ENCODE results near the gene CFAP299. TPM values are rescaled to one million over a fixed set of nuclear protein-coding genes. Genes with fewer than 3 reads are reported as not detected.
A peak's percentile ranks its signal among the peaks of the same experiment; 100 is the strongest.

The CFAP299 gene
- total RNA-seq, 4 donors from 2014 or later = 0.84 to 2.5 (median 2.2) TPM; not detected in 1

- WGBS = 30% methylated on average over 9 of the region's 9 CpGs
- H3K36me3 ChIP-seq = no peaks in the 10 kb centered on the region
- no peak for DNase-seq (ENCODE audit: extremely low spot score)
- intact Hi-C loops (cut with DNase I) = no loop called here
- peaks cover 0 to 15% (median 6%) of the 10 kb centered on the region in 4 donors for H3K4me1 ChIP-seq
- no peaks in the 10 kb centered on the region for H3K27me3 ChIP-seq
- no peaks in the 10 kb centered on the region for H3K9me3 ChIP-seq
- H3K4me3 ChIP-seq = peak overlapping the region; percentile 18 to 37 (median 36)
- no peak for TF ChIP-seq POLR2A (IDR thresholded peaks at IDR 0.05; ENCODE audit: low read depth)
- no peak for TF ChIP-seq EP300 (IDR thresholded peaks at IDR 0.05)
- peak overlapping the region in 3 of 4 donors; percentile 15 to 29 (median 26) for H3K27ac ChIP-seq (replicated peaks in 1 of 4)
These were observed 136.2 kb downstream of the CFAP299 start for GRCh38 chr4:80471756-80472155.

- 98% methylated on average over 2 of the region's 2 CpGs for WGBS
- no peaks in the 10 kb centered on the region for H3K36me3 ChIP-seq
- intact Hi-C loops (cut with DNase I) = no loop called here
- H3K27ac ChIP-seq (replicated peaks in 1 of 4) = no peak overlapping the region
- peaks cover 0 to 15% (median 6%) of the 10 kb centered on the region in 4 donors for H3K4me1 ChIP-seq
- no peaks in the 10 kb centered on the region for H3K27me3 ChIP-seq
- no peaks in the 10 kb centered on the region for H3K9me3 ChIP-seq
- DNase-seq (ENCODE audit: extremely low spot score) = no peak
- H3K4me3 ChIP-seq = no peak overlapping the region
- TF ChIP-seq POLR2A (IDR thresholded peaks at IDR 0.05; ENCODE audit: low read depth) (no peak), POLR2AphosphoS5 (IDR thresholded peaks at IDR 0.05) (no peak), CTCF (IDR thresholded peaks at IDR 0.05) (no peak), EP300 (IDR thresholded peaks at IDR 0.05) (no peak)
These were observed 139.7 kb downstream of the CFAP299 start for GRCh38 chr4:80475236-80475635.

DNA sequence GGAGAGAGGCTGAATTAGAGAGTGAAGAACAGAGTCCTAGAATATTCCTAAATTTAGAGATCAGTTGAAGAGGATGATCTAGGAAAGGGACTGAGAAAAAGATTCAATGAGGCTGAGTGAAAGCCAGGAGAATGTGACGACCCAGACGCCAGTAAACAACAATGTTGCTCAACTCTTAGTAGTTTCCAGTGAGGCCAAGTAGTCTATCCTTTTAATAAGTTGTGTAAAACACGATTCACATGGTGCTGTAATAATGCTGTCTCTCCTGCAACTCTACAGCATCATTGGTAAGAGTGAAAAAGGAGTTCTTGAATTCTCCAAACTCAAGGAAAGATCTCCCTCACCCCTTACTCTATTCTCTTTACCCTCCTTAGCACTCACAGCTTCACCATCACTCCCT is 140.3 kb downstream of the CFAP299 start:
- H3K9me3 ChIP-seq = no peaks in the 10 kb centered on the region
- TF ChIP-seq EP300 (IDR thresholded peaks at IDR 0.05) = no peak
- TF ChIP-seq POLR2A (IDR thresholded peaks at IDR 0.05; ENCODE audit: low read depth) = no peak
- TF ChIP-seq POLR2AphosphoS5 (IDR thresholded peaks at IDR 0.05) = no peak
- no peak for TF ChIP-seq CTCF (IDR thresholded peaks at IDR 0.05)
- intact Hi-C loops (cut with DNase I) = no loop called here
- H3K36me3 ChIP-seq = no peaks in the 10 kb centered on the region
- WGBS = 65% methylated on average over 3 of the region's 3 CpGs
- DNase-seq (ENCODE audit: extremely low spot score) = no peak
- no peak overlapping the region for H3K27ac ChIP-seq (replicated peaks in 1 of 4)
- H3K4me3 ChIP-seq = no peak overlapping the region
- H3K4me1 ChIP-seq = peaks cover 0 to 15% (median 6%) of the 10 kb centered on the region in 4 donors
- H3K27me3 ChIP-seq = no peaks in the 10 kb centered on the region

DNA sequence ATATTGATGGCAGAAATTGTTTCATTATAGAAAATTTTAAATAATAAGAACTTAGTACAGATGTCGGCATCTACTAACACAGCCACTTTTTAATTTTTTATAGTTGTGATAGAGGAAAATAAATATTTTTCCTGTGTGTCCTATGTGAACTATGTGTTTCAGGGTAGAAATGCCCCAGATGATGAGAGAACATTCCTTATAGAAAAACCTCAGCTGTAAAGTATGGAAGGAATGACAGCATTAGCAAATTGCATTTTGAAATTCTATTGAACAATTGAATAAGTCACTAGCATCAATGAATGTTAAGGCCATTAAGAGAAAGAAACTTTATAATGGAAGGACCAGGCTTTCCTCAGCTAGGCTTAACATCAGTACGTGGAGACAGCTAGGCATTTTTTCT is 149.2 kb downstream of the CFAP299 start:
- Histone ChIP-seq H3K4me3 (no peak overlapping the region), H3K27me3 (no peaks in the 10 kb centered on the region), H3K27ac (replicated peaks in 1 of 4) (no peak overlapping the region), H3K36me3 (no peaks in the 10 kb centered on the region), H3K4me1 (no peaks in the 10 kb centered on the region), H3K9me3 (no peaks in the 10 kb centered on the region)
- TF ChIP-seq POLR2A (IDR thresholded peaks at IDR 0.05; ENCODE audit: low read depth) (no peak), CTCF (IDR thresholded peaks at IDR 0.05) (no peak), EP300 (IDR thresholded peaks at IDR 0.05) (no peak), POLR2AphosphoS5 (IDR thresholded peaks at IDR 0.05) (no peak)
- WGBS = 97% methylated on average over 2 of the region's 2 CpGs
- no peak for DNase-seq (ENCODE audit: extremely low spot score)
- intact Hi-C loops (cut with DNase I) = no loop called here

DNA sequence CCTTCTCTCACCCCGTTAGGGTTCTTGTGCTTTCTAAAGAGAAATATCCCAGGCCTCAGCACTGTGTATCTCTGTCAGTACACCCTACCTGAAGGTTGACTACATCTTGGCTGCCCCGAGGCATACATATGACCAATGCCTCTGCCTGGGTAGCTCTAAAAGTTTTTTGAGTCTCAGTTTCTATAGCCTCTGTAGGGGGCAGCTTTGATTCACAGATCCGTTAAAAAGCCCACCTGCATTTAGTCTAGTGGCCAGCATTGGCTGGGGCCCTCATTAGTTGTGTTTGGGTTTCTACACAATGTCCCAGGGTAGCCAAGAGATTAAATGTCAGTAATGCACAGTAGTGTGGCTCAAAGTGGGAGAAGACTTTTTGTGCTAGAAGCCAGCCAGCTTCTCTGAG is 151.1 kb downstream of the CFAP299 start:
- H3K27ac ChIP-seq (replicated peaks in 1 of 4) = no peak overlapping the region
- WGBS = 76% methylated on average over 3 of the region's 3 CpGs

More for the DNA sequence above, 151.1 kb downstream of the CFAP299 start:
- Histone ChIP-seq H3K36me3 (no peaks in the 10 kb centered on the region), H3K9me3 (no peaks in the 10 kb centered on the region), H3K27me3 (no peaks in the 10 kb centered on the region), H3K4me3 (no peak overlapping the region), H3K4me1 (no peaks in the 10 kb centered on the region)
- intact Hi-C loops (cut with DNase I) = no loop called here
- DNase-seq (ENCODE audit: extremely low spot score) = no peak
- no peak for TF ChIP-seq POLR2A (IDR thresholded peaks at IDR 0.05; ENCODE audit: low read depth)
- TF ChIP-seq CTCF (IDR thresholded peaks at IDR 0.05) = no peak
- no peak for TF ChIP-seq POLR2AphosphoS5 (IDR thresholded peaks at IDR 0.05)
- no peak for TF ChIP-seq EP300 (IDR thresholded peaks at IDR 0.05)

All from esophagus muscularis mucosa (tissue), 4 donors.